ENCODE measurements around the gene PPOX.

PPOX gene

DNA sequence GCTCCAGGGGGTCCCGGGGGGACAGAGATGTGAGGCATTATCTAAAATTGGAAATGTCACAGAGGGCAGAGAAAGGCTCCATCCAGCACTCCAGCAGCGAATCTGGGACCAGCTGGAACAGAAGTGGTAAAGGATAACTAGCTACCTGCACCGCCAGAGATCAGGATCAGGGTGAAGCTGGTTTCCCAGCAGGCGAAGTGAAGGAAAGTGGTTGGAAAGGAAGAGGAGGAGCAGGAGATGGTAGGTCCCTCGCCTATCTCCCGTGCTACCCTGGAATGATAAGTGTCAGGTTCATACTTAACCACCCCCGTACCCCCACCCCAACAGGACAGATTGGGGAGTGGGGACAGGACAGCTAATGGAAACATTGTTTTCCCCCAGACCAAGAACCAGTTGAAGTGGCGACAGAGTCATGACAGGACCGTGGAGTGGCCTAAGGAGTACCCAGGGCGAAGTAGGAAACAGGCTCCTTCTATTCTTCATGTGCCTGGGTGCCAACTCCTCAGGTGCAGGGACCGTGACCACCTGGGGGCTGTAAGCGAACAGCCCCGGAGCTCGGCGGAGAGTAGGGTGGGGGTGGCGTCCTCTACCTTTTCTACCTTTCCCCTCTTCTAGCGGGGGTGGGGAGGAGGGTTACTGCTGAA is 10.4 kb downstream of the PPOX start:
- no peak for DNase-seq

DNA sequence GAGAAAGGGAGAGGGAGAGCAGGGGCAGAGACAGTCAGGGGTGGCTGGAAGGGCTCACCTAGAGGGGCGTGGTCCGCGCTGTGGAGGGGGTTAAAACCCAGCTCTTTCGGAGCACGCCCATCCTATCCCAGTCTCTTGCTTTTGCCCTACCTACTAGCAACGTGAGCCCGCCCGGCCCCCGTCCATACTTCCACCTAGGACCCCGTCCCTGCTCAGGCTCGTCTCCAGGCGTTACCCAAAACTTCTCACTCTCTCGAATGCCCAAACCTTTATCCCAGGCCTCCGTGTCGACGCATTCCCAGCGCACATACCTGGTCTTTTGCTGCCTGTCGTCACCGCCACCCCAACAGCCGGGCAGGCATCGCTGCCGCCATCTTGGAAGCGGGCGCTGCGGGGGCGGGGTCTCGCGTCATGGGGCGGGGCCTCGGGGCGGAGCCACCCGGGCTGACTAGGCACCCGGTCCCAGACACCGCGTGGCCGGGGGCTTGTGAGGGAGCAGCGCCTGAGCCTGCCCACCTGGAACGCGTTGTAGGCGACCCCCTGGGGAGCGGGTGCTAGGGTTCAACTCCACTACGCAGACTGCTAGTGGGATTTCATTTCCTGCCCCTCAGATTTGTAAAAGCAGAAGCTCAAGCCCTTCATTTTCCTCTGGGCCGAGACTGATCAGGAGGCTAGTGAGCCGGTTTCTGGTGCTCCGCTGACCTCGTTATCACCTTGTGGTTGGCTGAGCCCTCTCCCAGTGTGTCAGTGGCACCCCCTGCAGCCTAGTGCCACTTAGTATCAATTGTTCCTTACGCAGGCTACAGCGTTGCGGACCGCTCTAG is 11.1 kb downstream of the PPOX start, which contains the start of gene B4GALT3:
Gene B4GALT3 (minus strand): TSS at position 396 of the 824 bp plus-strand sequence. CDS start 1,447 bp downstream, outside the sequence.
- DNase-seq, result peak; percentile 95

DNA sequence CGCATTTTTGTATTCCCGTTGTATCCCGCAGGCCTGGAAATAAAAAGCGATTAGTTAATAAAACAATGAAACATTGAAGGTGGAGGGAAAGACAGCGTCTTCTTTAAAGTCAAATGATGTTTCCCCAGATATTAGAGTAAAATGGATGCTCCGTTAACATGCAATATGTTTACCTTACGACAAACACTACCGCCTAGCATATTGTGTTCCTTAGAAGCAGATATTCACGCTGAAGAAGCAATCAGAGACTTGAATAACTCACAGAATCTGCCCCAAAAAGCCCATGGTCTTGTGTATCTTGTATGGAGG is 11.7 kb downstream of the PPOX start:
- no peak for DNase-seq

DNA sequence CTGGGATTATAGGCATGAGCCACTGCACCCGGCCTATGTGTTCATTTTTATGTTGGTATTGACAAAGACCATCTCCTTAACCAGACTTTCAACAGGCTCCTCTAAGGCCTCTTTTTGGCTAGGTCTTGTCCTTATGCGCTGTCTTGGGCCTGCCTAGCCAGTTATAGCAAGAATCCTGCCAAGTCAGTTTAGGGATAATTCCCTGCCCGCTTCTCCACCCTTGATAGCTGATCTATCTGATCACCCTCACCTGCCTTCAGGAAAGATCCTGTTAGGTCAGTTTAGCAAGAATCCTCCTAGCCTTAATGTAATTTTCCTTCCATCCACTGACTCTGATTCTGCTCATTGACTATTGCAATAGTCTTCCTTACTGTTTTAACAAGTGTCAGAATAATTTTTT is 13.5 kb downstream of the PPOX start:
- DNase-seq, result no peak

DNA sequence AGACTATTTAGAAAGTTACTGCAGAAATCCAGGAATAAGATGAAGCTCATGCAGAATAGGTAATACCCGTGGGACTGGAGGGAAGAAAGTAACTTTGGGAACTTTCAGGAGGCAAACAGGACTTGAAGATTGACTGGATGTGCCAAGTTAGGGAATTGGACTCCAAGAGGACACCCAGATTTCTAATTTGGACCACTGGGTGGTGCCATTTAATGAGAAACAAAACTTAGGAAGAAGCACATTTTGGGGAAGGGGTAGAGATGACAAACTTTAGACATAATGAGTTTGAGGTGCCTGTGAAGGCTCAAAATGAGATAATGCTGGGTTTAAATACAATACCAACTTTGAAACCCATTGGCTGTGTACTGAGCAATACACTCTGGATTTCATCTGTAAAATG is 14.4 kb downstream of the PPOX start:
- DNase-seq, result no peak

DNA sequence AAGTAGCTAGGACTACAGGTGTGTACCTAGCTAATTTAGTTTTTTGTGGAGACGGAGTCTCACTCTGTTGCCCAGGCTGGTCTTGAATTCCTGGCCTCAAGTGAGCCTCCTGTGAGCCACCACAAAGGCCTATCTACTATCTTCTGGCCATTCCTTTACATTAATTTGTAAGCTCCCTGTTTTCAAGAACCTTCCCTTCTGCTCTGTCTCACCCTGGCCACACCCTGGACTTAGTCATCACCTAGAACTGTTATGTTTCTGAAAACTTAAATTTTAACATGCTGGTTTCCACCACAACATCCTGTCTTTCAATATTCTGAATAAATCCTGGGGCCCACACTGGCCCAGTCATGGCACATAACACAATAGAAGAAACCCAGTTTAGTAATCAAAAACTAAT is 16.0 kb downstream of the PPOX start:
- no peak for DNase-seq

DNA sequence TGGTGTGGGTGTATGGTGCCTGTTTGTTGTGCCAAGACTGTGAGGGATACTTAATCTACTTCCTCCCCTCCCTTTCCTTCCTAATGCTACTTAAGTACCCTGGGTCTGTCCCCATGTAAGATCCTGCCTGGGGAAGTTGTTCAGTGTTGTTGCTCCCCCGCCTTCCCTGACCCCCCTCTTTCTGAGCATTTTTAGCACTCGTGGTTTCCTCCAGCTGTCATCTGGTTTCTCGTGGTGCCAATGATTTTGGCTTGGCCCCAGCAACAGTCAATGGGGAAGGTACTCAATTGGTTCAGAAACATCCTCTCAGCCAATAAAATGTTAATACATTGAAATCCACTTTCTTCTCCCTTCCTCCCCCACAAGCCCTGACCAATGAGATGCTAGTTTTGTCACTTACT is 19.1 kb downstream of the PPOX start:
- peak; percentile 73 for DNase-seq

DNA sequence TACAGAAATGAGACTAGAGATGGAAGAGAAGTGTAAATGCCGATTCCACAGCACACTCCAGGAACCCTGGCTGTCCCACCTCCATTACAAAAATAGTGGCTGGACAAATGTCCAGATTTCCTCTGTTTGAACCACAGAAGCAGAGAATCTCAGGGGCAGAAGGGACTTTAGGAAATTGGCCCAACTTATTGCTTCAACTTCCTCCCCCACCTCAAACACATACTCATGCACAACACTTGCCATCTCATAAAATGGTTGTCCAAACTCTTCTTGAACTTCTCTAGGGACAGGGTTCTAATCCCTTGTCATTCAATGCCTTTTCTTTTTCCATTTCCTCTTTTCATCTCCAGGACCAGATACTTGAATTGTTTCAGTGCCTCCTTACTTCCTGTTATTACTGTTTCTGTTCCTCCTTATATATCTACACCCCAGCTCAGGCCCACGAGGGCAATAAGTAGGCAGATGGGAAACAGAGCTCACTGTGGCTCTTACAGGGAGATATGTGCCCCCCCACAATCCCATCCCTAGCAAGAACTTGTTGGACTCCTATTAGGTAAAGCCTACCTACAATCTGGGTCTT is 19.6 kb downstream of the PPOX start:
- peak; percentile 24 for DNase-seq

DNA sequence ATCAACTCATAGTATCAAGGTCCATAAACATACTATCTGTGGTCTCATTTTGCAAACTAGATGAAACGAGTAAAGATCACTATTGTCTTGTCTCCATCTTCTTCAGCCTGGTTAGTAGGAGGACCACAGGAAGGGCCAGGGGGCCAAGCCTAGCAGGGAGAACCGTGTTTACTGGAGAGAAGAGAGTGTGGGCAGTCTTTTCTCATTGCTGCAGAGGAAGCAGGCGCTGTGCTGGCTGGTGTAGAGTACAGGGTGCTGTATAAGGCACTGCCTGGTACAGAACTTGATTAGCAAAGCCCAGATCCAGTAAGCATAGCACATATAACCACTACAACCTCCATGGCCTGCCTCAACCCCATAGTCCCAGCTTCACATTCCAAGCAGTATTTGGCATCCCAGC is 21.1 kb downstream of the PPOX start:
- no peak for DNase-seq

DNA sequence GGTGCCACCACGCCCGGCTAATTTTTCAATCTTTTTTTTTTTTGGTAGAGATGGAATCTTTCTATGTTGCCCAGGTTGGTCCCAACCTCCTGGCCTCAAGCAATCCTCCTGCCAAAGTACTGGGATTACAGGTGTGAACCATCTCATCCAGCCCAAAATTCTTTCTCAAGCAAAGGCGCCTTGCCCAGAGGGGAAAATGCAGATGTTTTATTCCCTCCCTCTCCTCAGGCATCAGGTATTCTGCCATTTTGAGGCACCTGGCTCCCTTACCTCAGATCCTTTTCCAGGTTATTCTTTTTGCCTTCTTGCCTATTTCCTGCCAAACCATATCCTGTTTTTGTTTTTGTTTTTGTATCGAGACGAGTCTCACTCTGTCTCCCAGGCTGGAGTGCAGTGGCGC is 22.2 kb downstream of the PPOX start:
- no peak for DNase-seq

DNA sequence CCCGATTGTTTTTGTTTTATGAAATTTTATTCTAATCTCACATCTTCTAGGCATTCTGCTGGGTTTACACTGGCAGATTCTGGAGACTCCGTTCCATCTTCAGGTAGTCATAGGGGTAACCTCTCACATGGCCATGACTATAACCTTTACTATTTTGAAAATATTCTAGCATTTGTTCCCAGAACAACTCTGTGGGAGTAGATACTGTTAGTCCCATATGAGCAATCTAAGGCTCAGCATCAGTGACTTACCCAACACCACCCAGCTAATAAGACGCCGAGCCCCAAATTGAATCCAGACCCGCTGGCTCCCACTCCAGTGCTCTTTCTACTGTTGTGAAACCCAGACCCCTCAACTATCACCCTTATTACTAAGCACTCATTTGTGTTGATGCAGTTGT is 22.8 kb downstream of the PPOX start:
- DNase-seq, result no peak

DNA sequence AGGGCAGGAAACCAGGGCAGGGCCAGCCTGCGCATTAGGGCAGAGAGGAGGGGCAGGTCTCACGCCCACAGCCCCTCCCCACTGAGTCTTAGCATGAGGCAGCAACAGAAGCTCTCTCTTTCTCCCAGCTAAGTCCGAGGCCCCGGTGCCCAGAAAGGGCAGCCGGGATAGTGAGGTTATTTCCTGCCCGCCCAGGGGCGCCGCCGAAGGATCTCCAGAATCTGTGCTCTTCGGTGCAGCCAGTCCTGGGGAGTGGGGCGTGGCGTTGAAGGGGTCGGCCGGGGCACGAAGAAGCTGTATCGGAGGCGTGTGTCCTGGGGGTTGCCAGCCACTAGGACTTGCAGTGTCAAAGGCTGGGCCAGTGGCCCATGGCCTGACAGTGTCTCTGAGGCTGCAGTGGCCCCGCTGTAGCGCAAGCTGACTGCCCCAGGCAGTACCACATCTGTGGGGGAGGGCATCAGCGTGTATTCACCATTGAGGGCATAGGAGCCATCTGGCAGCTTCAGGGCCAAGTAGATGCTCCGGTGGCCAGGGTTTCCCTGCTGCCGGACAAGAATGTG is 24.8 kb downstream of the PPOX start:
- DNase-seq, result no peak

DNA sequence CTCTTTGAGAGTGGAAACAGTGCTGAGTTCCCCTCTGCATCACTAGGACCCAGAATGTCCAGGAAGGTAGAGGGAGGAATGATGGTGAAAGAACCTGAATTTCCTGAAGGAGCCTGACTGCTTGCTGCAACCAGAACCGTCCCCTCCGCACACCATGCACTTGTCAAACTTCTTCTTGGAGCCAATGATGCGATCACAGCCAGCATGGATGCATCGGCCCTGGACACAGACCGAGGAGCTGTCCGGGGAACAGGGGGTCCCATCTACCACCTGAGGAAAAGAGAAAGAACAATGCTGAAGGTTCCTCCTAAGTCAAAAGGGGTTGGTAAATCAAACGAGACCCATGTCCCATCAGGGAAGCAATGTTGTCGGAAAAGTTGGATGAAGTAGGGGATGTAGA is 25.7 kb downstream of the PPOX start:
- DNase-seq, result no peak

DNA sequence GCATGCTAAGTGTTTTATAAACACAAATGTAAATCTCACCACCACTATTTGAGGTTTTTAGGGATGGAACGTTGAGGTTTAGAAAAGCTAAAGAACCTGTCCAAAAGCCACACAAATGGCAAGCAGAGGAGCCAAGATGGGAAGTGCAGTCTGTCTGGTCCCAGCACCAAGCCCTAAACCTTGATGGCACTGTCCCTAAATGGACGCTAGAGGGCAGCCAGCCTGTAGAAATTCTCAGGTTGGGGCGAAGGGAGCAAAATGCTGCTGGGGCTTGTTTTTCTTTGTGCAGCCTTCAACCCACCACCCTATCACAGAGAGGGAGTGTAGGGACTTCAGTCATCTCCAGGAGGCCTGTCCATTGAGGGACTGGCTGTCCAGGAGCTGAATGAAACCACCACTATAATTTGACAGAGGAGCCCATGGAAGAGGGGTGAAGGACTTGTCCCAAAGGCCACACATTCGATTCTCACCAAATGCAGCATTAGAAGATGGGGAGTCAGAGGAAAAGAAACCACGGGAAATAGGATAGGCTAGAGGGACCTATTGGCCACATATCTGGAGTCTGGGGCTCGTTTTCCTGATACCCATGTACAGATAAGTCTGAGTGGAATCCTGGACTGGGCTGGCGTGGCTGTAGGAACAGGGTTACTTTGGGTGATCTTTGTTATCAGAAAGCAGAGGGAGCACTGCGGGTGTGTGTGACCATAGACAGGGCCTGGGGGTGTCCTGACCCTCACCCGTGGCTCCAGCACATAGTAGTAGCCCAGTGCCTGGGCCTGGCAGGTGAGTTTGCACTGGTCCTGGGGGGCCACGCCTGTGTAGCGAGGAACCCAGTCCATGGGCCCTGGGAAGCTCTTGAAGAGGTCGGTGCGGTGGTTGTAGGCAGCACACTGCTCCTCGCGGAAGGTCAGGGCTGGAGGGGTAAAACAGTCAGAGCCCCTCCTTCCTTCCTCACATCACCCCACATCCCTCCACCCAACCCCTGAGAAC is 26.5 kb downstream of the PPOX start:
- peak; percentile 69 for DNase-seq

DNA sequence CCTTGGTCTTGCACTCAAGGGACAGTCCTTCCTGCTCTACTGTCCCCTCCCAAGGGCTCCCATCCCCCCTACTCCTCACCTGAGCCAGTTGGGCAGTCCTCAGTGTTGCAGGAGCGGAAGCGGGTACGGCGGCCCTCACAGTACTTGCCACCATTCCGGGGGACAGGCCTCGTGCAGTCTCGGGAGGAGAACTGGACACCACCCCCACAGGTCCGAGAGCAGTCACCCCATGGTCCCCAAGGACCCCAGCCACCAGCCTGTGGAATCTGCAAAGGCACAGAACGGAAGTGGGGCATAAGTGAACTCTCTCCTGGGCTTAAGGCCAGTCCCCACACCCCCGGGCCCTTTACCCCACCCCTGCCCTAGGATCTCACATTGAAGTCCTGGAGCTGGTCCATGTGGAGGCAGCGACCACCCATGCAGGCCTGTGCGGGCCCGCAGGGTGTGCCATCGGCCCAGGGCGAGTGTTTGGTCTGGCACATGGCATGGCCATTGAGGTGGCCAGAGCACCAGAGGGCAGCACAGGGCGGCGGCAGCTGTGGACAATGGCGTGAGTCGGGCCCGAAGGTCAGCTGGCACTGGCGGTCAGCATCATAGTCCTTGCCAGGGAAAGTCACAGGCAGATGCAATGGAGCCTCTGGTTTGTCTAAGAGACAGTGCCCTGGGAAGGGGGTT is 27.5 kb downstream of the PPOX start:
- no peak for DNase-seq

DNA sequence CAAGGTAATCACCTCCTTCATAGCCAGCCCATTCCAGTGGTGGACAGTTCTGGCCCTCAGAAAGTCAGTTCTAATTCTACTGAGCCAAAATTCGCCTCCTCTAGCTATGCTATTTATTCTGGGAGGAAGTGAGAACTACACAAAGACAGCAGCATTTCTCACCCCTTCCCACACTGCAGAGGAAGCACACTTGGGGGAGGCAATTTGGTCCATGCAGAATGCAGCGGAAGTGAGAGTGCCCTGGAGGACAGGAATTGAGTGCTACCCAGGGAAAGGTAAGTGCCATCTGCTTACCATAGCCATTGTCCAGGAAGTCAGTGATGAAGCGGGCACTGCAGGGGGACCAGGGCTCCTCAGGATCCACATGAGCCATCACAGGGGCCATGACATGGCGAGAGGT is 28.9 kb downstream of the PPOX start:
- DNase-seq, result no peak

DNA sequence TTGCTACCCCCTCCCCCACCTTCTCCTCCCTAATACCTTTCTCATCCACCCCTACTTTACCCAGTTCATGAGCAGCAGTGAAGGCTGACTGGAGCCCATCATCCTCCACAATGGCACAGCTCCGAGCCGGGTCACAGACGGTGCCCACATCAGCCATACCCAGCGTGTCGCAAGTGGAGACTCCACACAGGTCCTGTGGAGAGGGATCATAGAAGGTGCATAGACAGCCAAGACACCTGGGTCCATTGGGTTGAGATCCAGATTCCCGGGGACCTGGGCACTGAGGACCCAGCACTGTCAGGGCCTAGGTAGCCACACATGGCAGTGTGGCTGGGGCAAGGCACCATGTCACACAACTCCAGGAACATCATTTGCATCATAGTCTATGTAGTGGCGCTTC is 29.9 kb downstream of the PPOX start:
- no peak for DNase-seq

DNA sequence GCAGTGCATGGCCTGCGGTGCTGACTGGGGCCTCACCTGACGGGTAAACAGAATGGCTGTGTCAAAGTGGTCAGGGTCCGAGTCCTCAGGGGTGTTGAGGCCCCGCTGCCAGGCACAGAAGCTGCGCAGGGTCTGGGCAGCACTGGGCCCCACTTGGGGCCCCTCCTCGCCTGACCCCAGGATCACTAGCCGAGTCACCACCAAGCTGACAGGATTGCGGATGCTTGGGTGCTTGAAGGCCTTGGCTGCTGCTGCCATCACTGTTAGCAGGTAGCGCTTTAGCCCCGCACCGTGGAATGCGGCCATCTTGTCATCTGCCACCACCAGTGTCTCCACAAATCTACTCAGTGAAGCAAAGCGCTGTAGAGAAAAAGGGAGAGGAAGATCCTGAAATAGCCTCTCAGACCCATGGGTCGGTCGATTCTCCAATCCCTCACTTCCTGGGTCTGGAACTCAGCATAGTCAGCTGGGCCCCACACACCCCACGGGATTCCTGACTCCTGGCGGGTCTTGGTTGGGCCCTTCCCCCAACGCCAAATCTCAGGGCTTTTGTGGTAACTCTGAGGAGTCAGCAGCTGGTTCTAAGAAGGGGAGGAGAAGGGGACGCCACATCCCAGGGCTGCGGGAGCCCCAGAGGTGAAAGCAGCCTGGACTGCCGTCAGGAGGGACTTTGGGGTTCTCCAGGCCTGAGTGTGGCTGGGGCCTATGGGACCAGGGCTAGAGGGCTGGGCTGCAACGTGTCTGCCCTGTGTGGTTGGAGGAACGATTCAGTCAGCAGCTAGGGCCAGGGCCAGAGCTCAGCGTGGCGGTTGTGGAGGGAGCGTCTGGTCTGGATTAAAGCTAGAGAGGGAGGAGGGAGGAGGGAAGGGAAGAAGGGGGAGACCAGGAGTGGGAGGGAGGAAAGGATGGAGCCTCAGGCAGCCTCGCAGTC is 30.6 kb downstream of the PPOX start:
- DNase-seq, result peak; percentile 93

DNA sequence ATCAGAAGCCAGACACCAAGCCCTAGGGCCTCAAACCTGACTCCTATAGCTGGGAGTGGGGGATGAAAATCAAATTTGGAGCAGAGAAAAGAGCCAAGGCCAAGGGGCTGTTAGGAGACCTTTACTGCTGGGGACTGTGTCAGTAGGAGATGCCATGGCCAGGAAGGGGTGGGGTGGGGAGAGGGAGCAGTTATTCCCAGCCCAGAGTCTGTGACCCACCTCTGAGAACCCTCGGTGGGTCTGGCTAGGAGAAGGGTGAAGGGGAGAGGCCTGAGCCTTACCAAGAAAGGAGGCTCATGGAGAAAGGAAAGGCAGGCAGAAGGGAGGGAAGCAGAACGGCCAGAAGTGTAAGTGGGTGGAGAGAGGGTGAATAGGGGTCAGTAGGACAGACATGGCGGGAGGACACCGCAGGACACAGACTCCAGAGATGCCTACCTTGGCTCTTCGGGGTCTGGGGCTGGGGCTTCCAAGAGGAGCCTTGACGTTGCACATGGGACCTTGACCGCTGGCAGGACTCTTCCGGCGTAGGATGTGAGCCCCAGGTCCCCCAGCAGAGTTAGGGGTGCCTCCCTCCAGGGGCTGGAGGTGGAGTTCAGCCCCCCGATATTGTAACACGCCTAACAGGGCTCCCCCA is 31.5 kb downstream of the PPOX start:
- DNase-seq, result no peak

DNA sequence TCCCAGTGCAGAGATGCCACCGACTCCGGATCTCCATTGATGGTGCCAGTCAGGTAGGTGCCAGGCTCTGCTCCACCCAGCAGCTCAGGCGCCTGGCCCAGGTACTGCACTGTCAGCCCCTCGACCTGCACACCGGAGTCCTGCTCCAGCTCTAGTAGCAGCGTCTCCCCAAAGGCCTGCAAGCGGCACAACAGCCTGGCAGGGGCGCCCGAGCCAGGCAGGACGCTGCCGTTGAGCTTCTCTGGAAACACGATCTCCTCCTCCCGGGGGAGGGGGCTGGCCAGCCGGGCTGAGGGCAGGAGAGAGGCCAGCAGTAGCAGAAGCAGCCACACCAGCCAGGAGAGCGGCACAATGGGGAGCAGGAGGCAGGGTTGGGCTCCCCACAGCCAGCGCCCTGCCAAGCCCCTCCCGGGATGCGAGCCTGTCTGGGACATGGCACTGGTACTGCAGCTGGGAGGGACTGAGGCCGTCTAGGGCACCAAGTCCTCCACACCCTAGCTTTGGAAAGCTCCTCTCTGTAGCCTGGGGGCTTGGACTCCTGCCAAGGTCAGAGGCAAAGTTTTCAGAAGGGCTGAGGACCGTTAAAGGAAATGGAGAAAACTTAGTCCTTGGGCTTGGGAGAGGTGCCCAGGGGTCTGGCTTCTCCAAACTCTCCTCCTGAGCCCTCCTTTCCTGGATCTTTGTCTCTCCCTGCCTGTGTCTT is 32.1 kb downstream of the PPOX start:
- DNase-seq, result peak; percentile 82
